ENCODE data around the gene ALG3. TPM values are rescaled to one million over a fixed set of nuclear protein-coding genes. Genes with fewer than 3 reads are reported as not detected.

ALG3 gene
- total and polyA plus RNA-seq, 9 of the 15 experiments (the other 6 are each of a cell fraction or from before 2014, with no cell fraction given) = 37.5 to 107 (median 80.1) TPM

DNA sequence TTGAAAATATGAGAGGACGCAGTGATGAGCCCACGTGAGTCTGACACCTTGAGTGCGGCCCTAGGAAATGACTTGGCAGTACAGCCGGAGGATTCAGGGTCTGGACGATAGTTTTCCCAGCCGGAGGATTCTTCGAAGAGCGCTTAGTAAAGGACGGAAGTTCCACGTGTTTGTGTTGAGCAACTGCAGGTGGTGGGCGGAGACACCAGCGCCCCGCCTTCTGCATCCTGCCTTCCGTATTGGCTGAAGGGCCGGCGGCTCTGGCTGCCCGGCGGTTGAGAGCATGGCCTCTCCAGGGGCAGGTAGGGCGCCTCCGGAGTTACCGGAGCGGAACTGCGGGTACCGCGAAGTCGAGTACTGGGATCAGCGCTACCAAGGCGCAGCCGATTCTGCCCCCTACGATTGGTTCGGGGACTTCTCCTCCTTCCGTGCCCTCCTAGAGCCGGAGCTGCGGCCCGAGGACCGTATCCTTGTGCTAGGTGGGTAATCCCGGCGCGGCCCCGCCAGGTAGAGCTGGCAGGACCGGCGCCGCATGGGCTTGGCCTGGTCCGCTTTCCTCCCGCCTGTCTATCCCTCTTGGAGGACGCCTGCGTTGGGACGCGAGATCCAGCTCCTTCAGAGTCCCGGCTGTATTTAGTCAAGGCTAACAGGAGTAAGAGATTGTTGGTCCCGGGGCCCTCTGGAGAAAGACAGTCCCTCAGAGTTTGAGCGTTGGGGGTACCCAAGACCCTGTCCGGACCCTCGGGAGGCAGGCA, 827 bp upstream of the ALG3 start, which contains the start of gene EEF1AKMT4 (continued):
- TF ChIP-seq, protein P1, sequence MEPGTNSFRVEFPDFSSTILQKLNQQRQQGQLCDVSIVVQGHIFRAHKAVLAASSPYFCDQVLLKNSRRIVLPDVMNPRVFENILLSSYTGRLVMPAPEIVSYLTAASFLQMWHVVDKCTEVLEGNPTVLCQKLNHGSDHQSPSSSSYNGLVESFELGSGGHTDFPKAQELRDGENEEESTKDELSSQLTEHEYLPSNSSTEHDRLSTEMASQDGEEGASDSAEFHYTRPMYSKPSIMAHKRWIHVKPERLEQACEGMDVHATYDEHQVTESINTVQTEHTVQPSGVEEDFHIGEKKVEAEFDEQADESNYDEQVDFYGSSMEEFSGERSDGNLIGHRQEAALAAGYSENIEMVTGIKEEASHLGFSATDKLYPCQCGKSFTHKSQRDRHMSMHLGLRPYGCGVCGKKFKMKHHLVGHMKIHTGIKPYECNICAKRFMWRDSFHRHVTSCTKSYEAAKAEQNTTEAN (CRISPR knock-in tag; IDR thresholded peaks at IDR 0.05) = no peak
- TF ChIP-seq RCOR1 (IDR thresholded peaks at IDR 0.05; ENCODE audit: borderline replicate concordance in 1 of 2, low read depth in 2 of 2, low read length in 2 of 2) (no peak), TBP (optimal IDR thresholded peaks at IDR 0.05; ENCODE audit: low read depth, low read length) (peak; percentile 88), PHF20 (IDR thresholded peaks at IDR 0.05; ENCODE audit: partially characterized antibody) (peak; percentile 10), SIX5 (IDR thresholded peaks at IDR 0.05; ENCODE audit: borderline replicate concordance in 1 of 2, insufficient read depth in 1 of 2, low read depth in 1 of 2, low read length in 2 of 2) (peak in 1 of 2 experiments; percentile 20; a peak in 1 of 4 replicates), ID3 (CRISPR knock-in tag; IDR thresholded peaks at IDR 0.05) (0 out of 2 replicates have a peak, but pooled peaks have one; percentile 32), ID3 (tag; IDR thresholded peaks at IDR 0.05) (no peak), SOX6 (IDR thresholded peaks at IDR 0.05) (peak; percentile 36; the same call in 1 of the 2 replicates), GTF2A2 (tag; IDR thresholded peaks at IDR 0.05) (peak; percentile 58; the same call in 1 of the 2 replicates), E2F6 (IDR thresholded peaks at IDR 0.05; ENCODE audit: borderline replicate concordance in 1 of 2, extremely low read depth in 1 of 2, insufficient read depth in 1 of 2, insufficient read length in 1 of 2, low read depth in 1 of 2, low read length in 1 of 2, poor library complexity in 1 of 2, severe bottlenecking in 1 of 2) (peak; percentile 71 to 82), MEF2D (tag; conservative IDR thresholded peaks at IDR 0.05; ENCODE audit: low read depth) (no peak), CCNT2 (IDR thresholded peaks at IDR 0.05; ENCODE audit: borderline replicate concordance, extremely low read depth, insufficient read length, low read depth, low read length) (peak; percentile 52), XRCC5 (IDR thresholded peaks at IDR 0.05; ENCODE audit: low read depth, low read length) (peak; percentile 85; the same call in 1 of the 2 replicates), HMGXB4 (CRISPR knock-in tag; IDR thresholded peaks at IDR 0.05) (peak; percentile 77; the same call in 1 of the 2 replicates), GABPB1 (CRISPR knock-in tag; IDR thresholded peaks at IDR 0.05) (peak; percentile 70; the same call in 1 of the 2 replicates), ADNP (tag; IDR thresholded peaks at IDR 0.05) (no peak)
- TF ChIP-seq, protein P2, sequence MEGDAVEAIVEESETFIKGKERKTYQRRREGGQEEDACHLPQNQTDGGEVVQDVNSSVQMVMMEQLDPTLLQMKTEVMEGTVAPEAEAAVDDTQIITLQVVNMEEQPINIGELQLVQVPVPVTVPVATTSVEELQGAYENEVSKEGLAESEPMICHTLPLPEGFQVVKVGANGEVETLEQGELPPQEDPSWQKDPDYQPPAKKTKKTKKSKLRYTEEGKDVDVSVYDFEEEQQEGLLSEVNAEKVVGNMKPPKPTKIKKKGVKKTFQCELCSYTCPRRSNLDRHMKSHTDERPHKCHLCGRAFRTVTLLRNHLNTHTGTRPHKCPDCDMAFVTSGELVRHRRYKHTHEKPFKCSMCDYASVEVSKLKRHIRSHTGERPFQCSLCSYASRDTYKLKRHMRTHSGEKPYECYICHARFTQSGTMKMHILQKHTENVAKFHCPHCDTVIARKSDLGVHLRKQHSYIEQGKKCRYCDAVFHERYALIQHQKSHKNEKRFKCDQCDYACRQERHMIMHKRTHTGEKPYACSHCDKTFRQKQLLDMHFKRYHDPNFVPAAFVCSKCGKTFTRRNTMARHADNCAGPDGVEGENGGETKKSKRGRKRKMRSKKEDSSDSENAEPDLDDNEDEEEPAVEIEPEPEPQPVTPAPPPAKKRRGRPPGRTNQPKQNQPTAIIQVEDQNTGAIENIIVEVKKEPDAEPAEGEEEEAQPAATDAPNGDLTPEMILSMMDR (IDR thresholded peaks at IDR 0.05 in 2 of 3, conservative IDR thresholded peaks at IDR 0.05 in 1 of 3; ENCODE audit: insufficient read depth in 2 of 3, low read depth in 1 of 3, low read length in 3 of 3) = peak; percentile 75 to 92 (median 82)

Data from K562 (cell line).